Small intestine (tissue), 7 donors: ENCODE data around the gene TMPRSS6. TPM values are rescaled to one million over a fixed set of nuclear protein-coding genes. Genes with fewer than 3 reads are reported as not detected.

Experiments used
- DNase-seq, 2 donors: peaks; one replicate each; pipeline versions ENCODE4 v3.0.0 to v3.0.0-alpha.2; 2013
- FAIRE-seq: peaks from 2 replicates; lab custom pipeline; 2012; peaks lifted over from hg19 to GRCh38; lab: Jason Lieb, UNC
- H3K27ac ChIP-seq, 3 donors: one replicate each; pipeline ENCODE4 v1.5.1; 2013; ENCODE audit warnings: low read length in 2 of 3, mild to moderate bottlenecking in 2 of 3, control low read depth in 1 of 3, inconsistent platforms in 1 of 3, low read depth in 1 of 3, moderate library complexity in 1 of 3
- H3K27me3 ChIP-seq, 3 donors: one replicate each; pipeline ENCODE4 v1.6.1; 2013; ENCODE audit warnings: low read length in 3 of 3, inconsistent platforms in 1 of 3; ENCODE audit not compliant: control insufficient read depth in 3 of 3, insufficient read depth in 3 of 3
- H3K36me3 ChIP-seq, 3 donors: one replicate each; pipeline ENCODE4 v1.6.1; 2013; ENCODE audit warnings: low read length in 3 of 3, inconsistent platforms in 1 of 3, low read depth in 1 of 3, mild to moderate bottlenecking in 1 of 3, moderate library complexity in 1 of 3; ENCODE audit not compliant: control insufficient read depth in 3 of 3, insufficient read depth in 2 of 3
- H3K4me1 ChIP-seq, 3 donors: one replicate each; pipeline ENCODE4 v1.6.1; 2013; ENCODE audit warnings: low read length in 2 of 3, inconsistent platforms in 1 of 3, low read depth in 1 of 3, mild to moderate bottlenecking in 1 of 3, moderate library complexity in 1 of 3; ENCODE audit not compliant: control insufficient read depth in 3 of 3, insufficient read depth in 2 of 3
- H3K4me3 ChIP-seq, 3 donors: one replicate each; pipeline ENCODE4 v1.5.1; 2013; ENCODE audit warnings: low read length in 3 of 3, control low read depth in 1 of 3, inconsistent platforms in 1 of 3, low read depth in 1 of 3, mild to moderate bottlenecking in 1 of 3, moderate library complexity in 1 of 3
- H3K9me3 ChIP-seq, 2 donors: one replicate each; pipeline ENCODE4 v1.6.1; 2013; ENCODE audit warnings: low read depth in 1 of 2, low read length in 1 of 2; ENCODE audit not compliant: control insufficient read depth in 2 of 2, insufficient read depth in 1 of 2
- WGBS, 3 donors: extraction: QIAGEN DNeasy Blood & Tissue Kit; methylation state at CpG; one replicate each; pipeline ENCODE4 v1.1.7; 2013; 5-methylcytosine and 5-hydroxymethylcytosine counted together
- polyA plus RNA-seq, 4 donors: library from polyadenylated mRNA; stranded (reverse) in 3 of 4; unstranded in 1 of 4; fragments of 200-250 nt in 3 of 4; fragments of 120-200 nt in 1 of 4; gene quantifications; one replicate each; pipeline versions ENCODE4 v1.2.1 to v1.2.3, GENCODE V29; 2013
- donor health status: healthy with polysubstance abuse.
- donor health status: control.
- donor health status: control.
- donor health status: Bipolar disorder and iron deficiency.
- donor health status: healthy.

The TMPRSS6 gene
- polyA plus RNA-seq, 4 donors, result 0.40 to 4.2 (median 1.3) TPM

- Histone ChIP-seq H3K27me3 (no peaks in the 10 kb centered on the region), H3K9me3 (no peaks in the 10 kb centered on the region), H3K4me3 (no peak overlapping the region), H3K4me1 (peaks cover 0 to 9% (median 0%) of the 10 kb centered on the region in 3 donors), H3K27ac (no peak overlapping the region), H3K36me3 (no peaks in the 10 kb centered on the region)
- DNase-seq (no peak), FAIRE-seq (no peak)
- WGBS, 3 donors, result 60 to 72% (median 70%) methylated on average over 11 of the region's 11 CpGs
Measured at GRCh38 chr22:37115032-37115431, 5.5 kb upstream of the TMPRSS6 start.

DNA sequence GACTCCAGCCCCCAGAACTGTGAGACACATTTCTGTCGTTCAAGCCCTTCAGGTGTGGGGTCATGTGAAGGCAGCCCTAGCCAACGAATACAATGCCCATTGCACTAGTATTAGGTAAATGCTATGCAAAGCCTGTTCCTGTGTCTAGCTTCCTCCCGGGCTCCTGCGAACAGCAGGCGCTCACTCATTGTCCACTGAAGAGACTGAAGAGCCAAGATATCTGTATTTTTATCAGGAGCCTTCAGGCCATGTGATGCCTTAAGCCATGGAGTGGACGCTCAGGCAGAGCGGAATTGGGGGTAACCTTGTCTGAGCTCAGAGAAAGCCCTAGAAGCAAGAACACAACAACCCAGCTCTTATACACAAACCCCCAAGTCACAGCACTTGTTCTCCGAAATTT is 4.2 kb upstream of the TMPRSS6 start:
- FAIRE-seq, result no peak
- Histone ChIP-seq H3K36me3 (no peaks in the 10 kb centered on the region), H3K4me3 (no peak overlapping the region), H3K27ac (no peak overlapping the region), H3K9me3 (no peaks in the 10 kb centered on the region), H3K27me3 (no peaks in the 10 kb centered on the region), H3K4me1 (peaks cover 0 to 20% (median 0%) of the 10 kb centered on the region in 3 donors)
- 75 to 83% (median 77%) methylated on average over 8 of the region's 8 CpGs for WGBS, 3 donors
- DNase-seq, result no peak

- no peak overlapping the region for H3K4me3 ChIP-seq
- 46 to 64% (median 63%) methylated on average over 12 of the region's 12 CpGs for whole genome bisulfite sequencing, 3 donors
- H3K9me3 ChIP-seq, result no peaks in the 10 kb centered on the region
- H3K36me3 ChIP-seq, result no peaks in the 10 kb centered on the region
- peaks cover 0 to 35% (median 0%) of the 10 kb centered on the region in 3 donors for H3K4me1 ChIP-seq
- DNase-seq (no peak), FAIRE-seq (no peak)
- H3K27me3 ChIP-seq, result no peaks in the 10 kb centered on the region
- H3K27ac ChIP-seq, result no peak overlapping the region
Measured at GRCh38 chr22:37112084-37112728, 2.7 kb upstream of the TMPRSS6 start.

GRCh38 chr22:37111156-37111717 is 1.7 kb upstream of the TMPRSS6 start:
- Histone ChIP-seq H3K4me3 (no peak overlapping the region), H3K4me1 (peaks cover 0 to 43% (median 0%) of the 10 kb centered on the region in 3 donors), H3K36me3 (no peaks in the 10 kb centered on the region), H3K9me3 (no peaks in the 10 kb centered on the region), H3K27ac (no peak overlapping the region), H3K27me3 (no peaks in the 10 kb centered on the region)
- DNase-seq (no peak), FAIRE-seq (no peak)
- WGBS, 3 donors, result 89 to 92% (median 90%) methylated on average over 13 of the region's 13 CpGs

- H3K27me3 ChIP-seq, result no peaks in the 10 kb centered on the region
- H3K4me3 ChIP-seq, result no peak overlapping the region
- H3K4me1 ChIP-seq, result peaks cover 0 to 53% (median 0%) of the 10 kb centered on the region in 3 donors
- H3K36me3 ChIP-seq, result no peaks in the 10 kb centered on the region
- H3K27ac ChIP-seq, result no peak overlapping the region
- 54 to 76% (median 64%) methylated on average over 18 of the region's 18 CpGs for WGBS, 3 donors
- no peak for FAIRE-seq
- no peaks in the 10 kb centered on the region for H3K9me3 ChIP-seq
- DNase-seq, result peak; percentile 23 to 61
Measured at GRCh38 chr22:37107816-37108621, 1.5 kb downstream of the TMPRSS6 start.

DNA sequence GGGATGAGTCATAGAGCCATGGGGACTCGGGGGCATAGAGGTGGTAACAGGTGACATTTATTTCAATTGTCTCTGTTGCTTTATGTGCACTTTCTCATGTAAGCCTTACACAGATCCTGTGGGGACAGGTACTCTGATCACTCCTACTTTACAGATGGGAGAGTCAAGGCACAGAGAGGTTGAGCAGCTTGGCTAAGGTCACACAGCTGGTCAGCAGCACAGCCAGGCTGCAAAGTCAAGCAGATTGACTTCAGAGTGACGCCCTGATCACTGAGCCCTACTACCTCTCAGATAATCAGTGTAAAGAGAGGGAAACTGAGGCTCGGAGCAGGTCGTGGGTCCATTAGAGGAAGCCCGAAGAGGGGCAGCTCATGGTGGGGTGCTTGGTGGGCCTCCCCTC is 3.5 kb downstream of the TMPRSS6 start:
- Histone ChIP-seq H3K9me3 (no peaks in the 10 kb centered on the region), H3K36me3 (no peaks in the 10 kb centered on the region), H3K27ac (no peak overlapping the region), H3K4me1 (peaks cover 0 to 56% (median 3%) of the 10 kb centered on the region in 3 donors), H3K27me3 (no peaks in the 10 kb centered on the region), H3K4me3 (no peak overlapping the region)
- FAIRE-seq (no peak), DNase-seq (no peak)
- WGBS, 3 donors, result 79 to 87% (median 83%) methylated on average over 5 of the region's 5 CpGs

DNA sequence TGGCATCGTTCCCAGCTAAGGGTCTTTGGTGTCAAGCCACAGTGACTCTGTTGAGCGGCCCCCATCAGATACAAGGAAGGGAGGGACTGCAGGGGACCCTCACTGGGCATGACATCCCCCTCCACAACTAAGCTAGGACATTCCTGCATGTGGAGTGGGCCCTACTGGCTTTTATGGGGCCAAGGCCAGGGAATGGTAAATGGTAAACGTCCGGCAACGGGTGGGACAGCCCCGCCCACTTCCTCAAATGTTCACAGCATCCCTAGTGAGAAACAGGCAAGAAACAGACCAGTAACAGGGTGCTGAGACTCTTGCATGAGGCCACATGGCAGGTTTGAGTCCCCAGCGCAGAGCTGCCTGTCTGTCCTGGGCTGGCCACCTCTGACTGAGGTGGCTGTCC is 4.4 kb downstream of the TMPRSS6 start:
- no peak overlapping the region for H3K27ac ChIP-seq
- H3K36me3 ChIP-seq, result no peaks in the 10 kb centered on the region
- DNase-seq, result no peak
- peaks cover 0 to 63% (median 4%) of the 10 kb centered on the region in 3 donors for H3K4me1 ChIP-seq
- no peak overlapping the region for H3K4me3 ChIP-seq
- no peaks in the 10 kb centered on the region for H3K9me3 ChIP-seq
- no peak for FAIRE-seq
- WGBS, 3 donors, result 25 to 32% (median 28%) methylated on average over 7 of the region's 7 CpGs
- H3K27me3 ChIP-seq, result no peaks in the 10 kb centered on the region

- no peaks in the 10 kb centered on the region for H3K36me3 ChIP-seq
- FAIRE-seq, result no peak
- no peak for DNase-seq
- H3K4me1 ChIP-seq, result peaks cover 0 to 66% (median 4%) of the 10 kb centered on the region in 3 donors
- H3K4me3 ChIP-seq, result no peak overlapping the region
- WGBS, 3 donors, result 55 to 63% (median 60%) methylated on average over 14 of the region's 14 CpGs
- H3K9me3 ChIP-seq, result no peaks in the 10 kb centered on the region
- no peaks in the 10 kb centered on the region for H3K27me3 ChIP-seq
- H3K27ac ChIP-seq, result no peak overlapping the region
Measured at GRCh38 chr22:37103656-37104452, 5.7 kb downstream of the TMPRSS6 start.
